T-helper 22 cell (primary cell): ENCODE results near the gene SPRR3.
"Not testable (repeated sequence)": the region's sequence is repeated elsewhere in the genome, so short reads cannot be mapped to it uniquely, and the experiment has no call there.

ENCODE experiments used
- DNase-seq: peaks from one replicate; pipeline ENCODE4 v3.0.0-alpha.2; 2020; ENCODE audit warnings: low read depth

Gene SPRR3

DNA sequence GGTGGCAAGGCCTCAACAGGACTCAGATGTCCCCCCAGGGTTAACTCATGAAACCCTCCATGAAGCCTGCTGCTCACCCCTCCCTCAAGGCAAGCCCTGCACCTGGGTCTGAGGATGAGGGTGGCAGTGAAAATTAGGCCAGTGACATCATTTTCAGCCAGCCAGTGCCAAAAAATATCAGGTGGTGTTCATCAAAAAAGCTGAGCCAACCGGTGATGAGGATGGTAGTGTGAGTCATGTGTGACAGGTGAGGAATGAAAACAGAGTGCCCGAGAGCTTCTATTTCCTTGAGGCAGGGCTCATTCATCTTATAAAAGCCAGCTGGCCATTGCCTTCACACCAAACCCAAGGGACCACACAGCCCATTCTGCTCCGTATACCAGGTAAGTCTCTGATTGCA, 17.8 kb upstream of the SPRR3 start, which contains the start of gene SPRR1A:
SPRR1A (plus strand) TSS at position 339 of the 400 bp plus-strand sequence. CDS start 1,150 bp downstream, outside the sequence.
- no peak for DNase-seq

- DNase-seq = no peak
These were observed 15.0 kb upstream of the SPRR3 start for GRCh38 chr1:152986578-152986977.

- DNase-seq = no peak
These were observed 8.4 kb upstream of the SPRR3 start for GRCh38 chr1:152993186-152993585.

- no peak for DNase-seq
These were observed 5.7 kb upstream of the SPRR3 start for GRCh38 chr1:152995842-152996241.

GRCh38 chr1:152996633-152997400, 4.7 kb upstream of the SPRR3 start:
- DNase-seq = no peak

GRCh38 chr1:152997901-152998300, 3.6 kb upstream of the SPRR3 start:
- no peak for DNase-seq

- DNase-seq = no peak
These were observed 3.1 kb upstream of the SPRR3 start for GRCh38 chr1:152998476-152998875.

GRCh38 chr1:152999818-153000217, 1.7 kb upstream of the SPRR3 start:
- no peak for DNase-seq

DNA sequence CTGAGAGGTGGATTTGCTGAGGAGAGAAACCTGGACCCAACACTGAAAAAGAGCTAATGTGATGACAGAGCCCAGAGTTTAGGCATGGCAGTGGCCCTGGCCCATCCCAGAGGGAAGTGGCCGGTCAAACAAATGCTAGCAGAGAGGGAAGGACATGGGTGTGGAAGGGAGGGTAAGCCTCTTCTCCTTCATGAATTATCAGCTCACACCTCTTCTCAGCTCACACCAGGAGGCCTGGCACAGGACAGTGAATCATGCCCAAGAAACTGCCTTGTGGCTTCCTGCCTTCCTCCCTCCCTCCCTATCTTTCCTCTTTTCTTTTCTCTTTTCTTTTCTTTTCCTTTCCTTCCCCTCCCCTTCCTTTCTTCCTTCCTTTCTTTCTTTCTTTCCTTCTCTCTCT, 1.3 kb upstream of the SPRR3 start:
- no peak for DNase-seq

- DNase-seq = not testable (repeated sequence)
These were observed 9.7 kb downstream of the SPRR3 start for GRCh38 chr1:153011235-153011758.

DNA sequence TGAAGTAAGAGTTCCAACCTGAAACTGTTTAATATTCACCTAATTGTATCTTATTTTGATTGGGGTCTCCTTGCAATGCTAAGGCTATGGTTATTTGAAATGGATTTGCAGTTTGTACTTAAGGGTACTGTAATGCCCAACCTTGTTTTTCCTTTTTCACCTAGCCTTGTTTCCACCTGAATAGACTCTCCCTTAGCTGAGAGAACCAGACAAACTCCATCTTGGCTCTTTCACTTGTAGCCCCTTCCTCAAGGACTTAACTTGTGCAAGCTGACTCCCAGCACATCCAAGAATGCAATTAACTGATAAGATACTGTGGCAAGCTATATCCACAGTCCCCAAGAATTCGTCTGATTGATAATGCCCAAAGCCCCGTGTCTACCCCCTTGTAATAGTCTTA, 20.3 kb downstream of the SPRR3 start:
- DNase-seq = not testable (repeated sequence)

DNA sequence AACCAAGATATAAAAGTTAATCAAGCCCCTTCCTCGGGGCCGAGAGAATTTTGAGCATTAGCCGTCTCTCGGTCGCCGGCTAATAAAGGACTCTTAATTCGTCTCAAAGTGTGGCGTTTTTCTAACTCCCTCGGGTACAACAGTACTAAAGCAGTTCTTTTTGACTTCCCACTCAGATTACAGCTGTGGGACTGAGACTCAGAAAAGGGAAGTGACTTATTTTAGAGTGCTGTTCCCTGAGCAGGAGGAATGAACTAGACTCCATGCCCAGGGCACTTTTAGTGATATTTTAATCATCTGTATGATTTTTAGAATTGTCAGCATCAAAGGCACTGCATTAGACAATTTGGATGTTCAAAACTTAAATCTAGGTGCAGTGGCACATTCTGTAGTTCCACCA, 20.8 kb downstream of the SPRR3 start:
- DNase-seq = not testable (repeated sequence)

DNA sequence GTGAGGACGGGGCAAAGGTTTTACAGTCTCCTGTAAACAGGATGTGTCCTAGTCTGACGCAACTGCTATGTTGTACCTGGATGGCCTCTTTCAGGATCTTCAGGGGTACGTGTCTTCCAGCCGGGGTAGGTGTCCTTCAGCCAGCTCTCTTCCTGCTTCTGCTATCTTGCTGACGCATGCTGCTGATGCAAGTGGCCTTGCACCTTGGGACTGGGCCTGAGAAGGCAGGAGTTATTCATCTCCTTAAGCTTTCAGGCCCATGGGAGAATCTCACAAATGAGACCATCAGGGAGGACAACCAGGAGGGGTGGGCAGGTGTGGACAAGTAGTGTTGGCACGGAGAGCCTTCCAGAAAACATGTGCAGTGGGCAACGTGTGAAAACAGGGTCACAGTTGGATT, 21.6 kb downstream of the SPRR3 start:
- no peak for DNase-seq

- no peak for DNase-seq
These were observed 22.9 kb downstream of the SPRR3 start for GRCh38 chr1:153024413-153024812.

DNA sequence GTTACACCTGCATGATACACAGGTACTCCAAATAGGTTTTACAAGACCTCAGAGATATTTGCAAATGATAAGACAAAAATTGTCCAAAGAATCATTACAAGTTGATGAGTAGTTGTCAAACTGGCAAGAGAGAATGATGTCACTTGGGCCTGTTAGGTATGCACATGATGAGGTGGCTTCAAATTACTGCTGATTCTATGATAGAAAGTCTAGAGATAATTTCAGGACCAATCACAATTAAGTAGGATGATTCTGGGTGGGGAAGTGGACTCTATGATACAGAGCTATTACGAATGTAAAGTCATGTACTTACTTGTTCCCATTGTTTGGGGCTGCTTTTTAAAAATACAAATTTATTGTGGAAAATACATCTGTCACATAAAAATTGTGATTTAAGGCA, 24.2 kb downstream of the SPRR3 start:
- DNase-seq = no peak

DNA sequence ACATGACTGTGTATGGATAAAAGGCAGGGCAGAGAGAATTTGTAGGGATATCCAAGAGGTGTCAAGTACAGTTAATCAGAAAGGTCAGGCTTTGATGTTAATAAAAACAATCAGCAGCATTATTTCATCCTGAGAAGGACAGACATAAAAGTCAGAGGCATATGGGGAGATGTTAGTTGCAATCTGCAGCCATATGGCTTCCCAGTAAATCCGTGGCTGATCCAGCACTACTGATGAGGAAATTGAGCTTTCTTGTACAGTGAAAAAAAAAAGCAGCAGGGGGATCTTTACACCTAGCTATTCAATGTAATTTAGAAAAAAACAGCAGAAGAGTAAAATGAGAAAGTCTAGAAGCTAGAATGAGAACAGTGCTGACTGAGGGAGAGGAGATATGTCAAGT, 27.2 kb downstream of the SPRR3 start:
- DNase-seq = no peak

DNA sequence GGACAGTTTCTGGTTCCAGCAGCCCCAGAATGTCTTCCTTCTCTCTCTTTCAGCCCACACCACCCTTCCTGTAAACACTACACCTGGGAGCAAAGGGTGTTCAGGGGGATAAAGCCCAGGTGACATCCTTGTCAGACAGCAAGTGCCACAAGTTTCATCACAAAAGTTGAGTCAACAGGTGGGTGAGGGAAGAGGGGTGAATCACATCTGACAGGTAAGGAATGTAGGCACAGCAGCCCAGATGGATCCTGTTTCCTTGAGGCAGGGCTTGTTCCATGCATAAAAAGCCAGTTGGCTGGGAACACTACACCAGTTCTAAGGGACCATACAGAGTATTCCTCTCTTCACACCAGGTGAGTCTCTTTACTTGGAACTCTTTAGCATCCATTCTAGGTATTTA, 29.3 kb downstream of the SPRR3 start, which contains the start of gene SPRR1B:
SPRR1B (plus strand) TSS at position 309 of the 400 bp plus-strand sequence. CDS start 1,143 bp downstream, outside the sequence.
- no peak for DNase-seq

DNA sequence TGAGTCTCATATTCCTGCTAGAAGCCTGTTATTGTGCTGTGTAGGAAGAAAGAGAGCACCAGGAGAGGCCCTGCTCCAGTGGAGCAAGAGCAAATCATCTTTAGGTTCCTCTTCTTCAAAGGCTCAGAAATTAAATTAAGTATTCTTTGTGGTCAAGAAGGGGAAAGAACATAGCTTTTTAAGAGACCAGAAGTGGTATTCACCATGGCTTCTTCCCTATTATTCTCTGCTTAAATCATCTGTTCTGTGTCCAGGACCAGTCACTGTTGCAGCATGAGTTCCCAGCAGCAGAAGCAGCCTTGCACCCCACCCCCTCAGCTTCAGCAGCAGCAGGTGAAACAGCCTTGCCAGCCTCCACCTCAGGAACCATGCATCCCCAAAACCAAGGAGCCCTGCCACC, 30.5 kb downstream of the SPRR3 start:
- DNase-seq = no peak

- DNase-seq = no peak
These were observed 31.2 kb downstream of the SPRR3 start for GRCh38 chr1:153032677-153033308.

- no peak for DNase-seq
These were observed 33.7 kb downstream of the SPRR3 start for GRCh38 chr1:153035211-153035610.

DNA sequence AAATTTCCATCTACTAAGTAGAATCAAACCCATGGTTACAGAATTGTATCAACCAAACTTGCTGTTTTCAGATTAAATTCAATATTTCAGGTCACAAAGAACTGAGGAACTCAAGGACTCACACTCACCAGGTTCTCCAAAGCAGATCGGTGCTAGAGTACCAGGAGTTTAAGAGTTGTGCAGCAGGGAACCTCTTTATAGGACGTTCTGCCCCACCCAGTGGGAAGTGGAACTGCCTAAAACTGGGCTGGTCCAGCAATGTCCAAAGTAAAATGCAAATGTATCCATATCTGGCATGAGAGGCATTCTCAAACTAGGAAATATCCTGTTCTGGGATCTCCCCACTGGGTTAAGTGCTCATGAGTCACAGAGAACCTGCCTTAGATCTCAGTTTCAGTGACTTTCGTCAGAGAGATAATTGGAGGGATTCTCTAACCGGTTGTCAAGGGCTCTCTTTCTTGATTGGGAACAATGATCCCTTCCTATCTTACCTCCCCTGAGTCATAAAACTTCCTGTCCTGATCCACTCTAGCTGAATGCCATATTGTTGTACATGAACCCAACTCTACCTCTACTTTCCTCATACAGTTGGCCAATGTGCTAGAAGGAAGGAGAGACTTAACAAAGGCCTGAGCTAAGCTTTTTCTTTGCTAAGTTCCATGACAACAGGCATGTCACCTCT, 39.5 kb downstream of the SPRR3 start, which contains the start of gene SPRR2D:
SPRR2D (minus strand) TSS at position 171 of the 682 bp plus-strand sequence. CDS start 774 bp downstream, outside the sequence.
- DNase-seq = no peak

DNA sequence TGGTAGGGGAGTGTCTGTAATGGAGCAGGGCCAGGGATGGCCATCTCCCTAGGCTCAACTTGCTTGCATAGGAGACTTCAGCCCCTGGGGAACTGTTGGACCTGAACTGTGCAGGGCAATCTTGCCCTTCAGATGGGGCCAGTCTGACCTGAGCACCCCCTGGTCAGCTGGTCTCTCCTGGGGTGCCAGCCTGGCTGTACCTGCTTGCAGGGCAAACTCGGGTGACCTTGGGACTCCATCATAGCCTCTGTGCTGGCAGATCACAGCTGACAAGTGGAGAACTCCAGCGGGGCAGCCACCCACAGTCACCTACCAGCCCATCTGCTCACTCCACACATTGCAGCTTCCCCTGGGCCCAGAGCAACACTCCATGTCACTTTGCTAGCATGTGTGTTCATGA, 47.7 kb downstream of the SPRR3 start:
- no peak for DNase-seq
